Stimulated activated CD8-positive, alpha-beta memory T cell treated with anti-CD3 and anti-CD28 coated beads, Interleukin-15, amount 100 ng/mL, for 24 hours (primary cell): ENCODE measurements around the gene ANKFN1.

Source experiments
- DNase-seq: peaks from one replicate; pipeline ENCODE4 v3.0.0-alpha.2; 2020; ENCODE audit warnings: low read depth

Gene ANKFN1

DNA sequence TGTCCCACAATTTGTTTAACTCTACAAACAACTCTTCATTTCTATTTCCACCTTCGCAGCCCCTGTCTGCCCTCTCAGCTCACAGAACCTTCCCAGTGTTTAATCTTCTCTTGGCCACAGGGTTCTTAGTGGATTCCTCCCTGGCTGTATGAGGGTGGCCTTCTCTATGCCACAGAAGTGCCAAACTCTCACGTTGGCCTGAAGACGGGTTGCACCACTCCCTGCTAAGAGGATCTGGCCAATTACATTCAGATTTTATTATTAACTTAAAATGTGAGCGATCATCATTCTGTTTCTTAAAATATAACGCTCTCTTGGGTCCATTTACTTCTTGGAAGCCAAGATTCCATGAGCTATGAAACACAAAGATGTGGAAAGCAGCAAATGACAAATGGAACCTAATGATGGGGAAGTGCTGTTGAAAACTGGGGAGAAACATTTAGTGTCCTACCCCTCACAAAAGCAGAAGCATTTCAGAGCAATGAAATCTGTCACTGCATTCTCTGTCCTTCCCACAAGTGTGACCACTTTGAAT, 348.9 kb downstream of the ANKFN1 start:
- no peak for DNase-seq

DNA sequence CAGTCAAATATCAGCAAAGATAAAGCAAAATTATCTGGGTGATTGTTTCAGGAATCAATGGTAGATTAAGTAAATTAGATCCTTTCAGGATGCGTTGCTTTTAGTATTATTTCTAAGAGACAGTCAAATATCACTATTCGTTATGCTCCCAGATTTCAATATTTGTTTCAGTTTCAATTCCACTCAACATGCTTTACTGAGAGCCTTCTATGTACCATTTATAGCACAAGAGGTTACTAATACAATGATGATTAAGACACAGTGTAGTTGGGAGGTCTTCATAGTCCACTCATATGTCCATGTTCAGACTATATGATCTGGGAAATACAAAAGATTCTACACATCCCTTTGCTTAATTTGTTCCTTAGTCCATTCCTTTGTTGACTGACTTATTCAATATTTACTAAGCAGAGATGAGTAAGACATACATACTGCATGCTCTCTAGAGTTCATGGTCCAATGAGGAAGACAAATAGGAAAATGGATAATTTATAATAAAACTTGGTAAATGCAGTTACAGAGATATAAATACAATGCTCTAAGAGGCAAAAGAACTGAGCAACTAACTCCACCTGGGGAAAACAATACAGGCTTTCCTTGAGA, 352.0 kb downstream of the ANKFN1 start:
- DNase-seq = no peak

DNA sequence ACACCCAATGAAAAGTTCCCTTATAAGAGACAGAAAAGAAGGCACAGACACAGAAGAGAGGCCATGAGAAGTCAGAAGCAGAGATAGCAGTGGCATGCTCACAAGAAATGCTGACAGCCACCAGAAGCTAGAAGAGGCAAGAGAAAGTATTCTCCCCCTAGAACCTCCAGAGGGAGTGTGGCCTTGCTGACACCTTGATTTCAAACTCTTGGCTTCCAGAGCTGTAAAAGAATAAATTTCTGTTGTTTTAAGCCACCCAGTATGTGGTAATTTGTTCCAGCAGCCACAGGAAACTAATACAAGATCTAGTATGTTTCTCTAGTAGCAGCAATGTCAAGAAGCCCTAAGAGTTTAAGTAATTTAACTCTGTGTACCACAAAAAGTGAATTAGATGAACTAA, 353.1 kb downstream of the ANKFN1 start:
- DNase-seq = no peak

DNA sequence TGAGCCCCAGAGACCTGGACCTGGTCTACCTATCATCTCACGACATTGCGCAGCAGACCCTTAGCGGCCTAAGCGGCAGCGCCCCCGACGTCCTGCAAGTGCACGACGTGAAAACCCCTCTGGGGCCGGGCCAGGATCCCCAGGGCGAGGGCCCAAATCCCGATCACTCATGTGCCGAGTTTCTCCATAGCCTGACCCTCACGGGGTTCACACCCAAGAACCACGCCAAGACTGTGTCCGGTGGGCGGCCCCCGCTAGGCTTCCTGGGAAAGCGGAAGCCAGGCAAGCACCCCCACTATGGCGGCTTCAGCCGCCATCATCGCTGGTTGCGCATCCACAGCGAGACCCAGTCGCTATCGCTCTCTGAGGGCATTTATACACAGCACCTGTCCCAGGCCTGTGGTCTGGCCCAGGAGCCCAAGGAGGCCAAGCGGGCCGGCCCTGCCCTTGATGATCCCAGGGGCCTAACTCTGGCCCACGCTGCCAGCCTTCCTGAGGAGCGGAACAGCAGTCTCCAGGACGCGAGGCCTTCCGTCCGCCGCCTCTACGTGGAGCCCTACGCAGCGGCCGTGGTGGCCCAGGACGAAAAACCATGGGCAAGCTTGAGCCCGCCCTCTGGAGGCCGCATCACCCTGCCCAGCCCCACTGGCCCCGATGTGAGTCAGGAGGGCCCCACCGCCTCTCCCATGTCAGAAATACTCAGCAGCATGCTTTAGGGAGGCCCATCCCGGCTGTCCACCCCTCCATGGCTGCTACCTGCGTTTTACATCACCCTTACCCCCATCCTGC, 357.5 kb downstream of the ANKFN1 start:
- DNase-seq = no peak

DNA sequence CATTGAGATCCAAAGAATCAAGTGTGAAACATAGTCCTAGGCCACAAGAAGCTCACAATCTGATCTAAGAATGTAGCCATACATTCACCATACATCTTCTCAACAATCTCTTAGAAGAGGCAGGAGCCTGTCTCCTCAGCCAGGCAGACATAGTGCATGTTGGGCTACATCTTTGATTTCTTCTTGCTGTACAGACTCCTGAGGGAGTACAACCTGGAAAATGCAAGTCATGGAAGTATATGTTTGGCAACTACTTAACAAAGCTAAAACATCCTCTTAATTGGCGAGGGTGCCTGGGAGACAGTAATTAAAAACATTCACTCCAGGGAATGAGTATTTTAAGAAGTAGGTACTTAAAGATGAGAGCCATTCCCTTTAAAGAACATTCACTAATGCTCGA, 361.0 kb downstream of the ANKFN1 start:
- no peak for DNase-seq

DNA sequence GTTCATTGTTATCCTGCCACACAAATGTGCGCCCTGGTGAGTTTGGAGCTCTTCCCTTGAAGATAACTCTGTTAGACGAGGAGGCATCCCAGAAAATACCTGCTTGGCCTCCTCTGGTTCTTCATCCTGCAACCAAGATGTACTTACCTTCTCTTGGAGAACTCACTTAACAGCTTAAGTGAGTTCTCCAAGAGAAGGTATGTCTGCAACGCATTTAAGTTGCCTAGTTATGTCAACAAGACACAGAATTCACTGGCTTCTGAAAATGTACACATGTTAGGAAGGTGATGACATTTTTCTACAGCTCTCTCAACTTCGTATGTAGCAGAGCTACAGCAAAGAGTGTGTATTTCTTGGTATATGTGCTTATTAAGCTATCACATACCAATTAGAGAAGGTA, 361.6 kb downstream of the ANKFN1 start:
- DNase-seq = no peak

DNA sequence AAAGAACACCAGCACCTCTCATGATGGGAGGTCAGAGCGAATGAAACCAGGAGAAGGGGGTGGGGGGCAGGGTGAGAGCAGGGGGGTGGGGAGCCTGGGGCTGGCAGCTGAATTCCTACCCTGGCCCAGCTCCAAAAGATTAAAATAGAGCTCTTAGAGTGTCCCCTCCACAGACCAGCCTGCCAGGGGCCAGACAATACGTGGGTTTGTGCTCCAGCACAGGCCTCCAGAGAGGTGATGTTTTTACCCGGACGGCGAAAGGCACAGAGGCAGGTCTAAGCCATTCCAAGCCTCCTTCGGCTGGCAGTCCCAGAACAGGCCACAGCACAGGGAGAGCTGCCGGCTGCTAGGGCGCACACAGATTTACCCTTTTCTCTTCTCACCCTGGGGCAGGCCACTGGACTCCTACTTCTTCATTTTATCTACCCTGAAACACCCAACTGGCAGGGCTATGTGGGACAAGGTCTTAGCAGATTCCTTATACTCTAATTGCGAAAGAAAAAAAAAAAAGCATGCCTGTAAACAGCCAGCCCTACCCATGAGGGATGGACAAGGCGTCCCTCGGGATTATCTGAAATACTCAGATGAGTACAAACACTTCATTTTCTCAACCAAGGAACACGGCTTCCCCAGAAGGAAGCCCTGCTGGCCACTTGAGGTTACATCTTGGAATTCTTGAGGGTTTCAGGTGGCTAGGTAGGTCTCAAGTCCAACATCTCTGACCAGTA, 368.3 kb downstream of the ANKFN1 start:
- DNase-seq = no peak

DNA sequence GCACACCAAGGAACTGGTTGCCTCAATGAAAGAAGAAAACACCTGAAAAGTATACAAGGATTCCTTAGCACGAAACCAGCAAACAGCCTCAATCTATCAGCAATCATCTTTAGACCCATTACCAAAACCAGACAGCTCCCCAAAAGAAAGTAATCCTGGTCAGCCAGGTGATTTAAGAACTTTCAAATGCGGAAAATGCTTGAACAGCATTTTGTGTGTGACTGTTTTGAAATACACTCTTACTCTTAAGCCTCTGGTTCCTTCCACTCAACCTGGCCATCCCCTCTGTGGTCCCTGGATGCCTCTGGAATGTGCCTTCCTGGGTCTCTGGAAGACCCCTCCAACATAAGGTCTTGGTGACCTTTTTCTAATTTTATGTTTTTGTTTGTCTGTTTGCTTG, 369.8 kb downstream of the ANKFN1 start:
- no peak for DNase-seq

DNA sequence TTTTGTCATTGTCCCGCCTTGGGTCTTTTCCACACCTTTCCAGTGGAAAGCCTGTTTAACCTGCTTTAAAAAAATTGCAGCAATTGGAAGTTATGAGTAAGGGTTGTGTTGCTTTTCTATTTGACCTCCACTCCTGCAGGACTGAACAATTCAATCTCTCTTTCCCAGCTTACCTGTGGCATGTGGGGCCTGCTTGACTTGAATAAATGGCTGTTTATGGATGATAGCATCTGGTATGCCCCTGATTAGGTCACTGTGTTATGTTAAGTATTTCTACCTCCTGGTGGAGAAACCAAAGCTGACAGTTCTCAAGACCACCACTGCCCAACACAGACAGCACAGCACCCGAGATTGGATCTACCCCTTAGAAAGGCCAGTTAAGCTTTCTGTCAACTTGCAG, 375.4 kb downstream of the ANKFN1 start:
- no peak for DNase-seq

DNA sequence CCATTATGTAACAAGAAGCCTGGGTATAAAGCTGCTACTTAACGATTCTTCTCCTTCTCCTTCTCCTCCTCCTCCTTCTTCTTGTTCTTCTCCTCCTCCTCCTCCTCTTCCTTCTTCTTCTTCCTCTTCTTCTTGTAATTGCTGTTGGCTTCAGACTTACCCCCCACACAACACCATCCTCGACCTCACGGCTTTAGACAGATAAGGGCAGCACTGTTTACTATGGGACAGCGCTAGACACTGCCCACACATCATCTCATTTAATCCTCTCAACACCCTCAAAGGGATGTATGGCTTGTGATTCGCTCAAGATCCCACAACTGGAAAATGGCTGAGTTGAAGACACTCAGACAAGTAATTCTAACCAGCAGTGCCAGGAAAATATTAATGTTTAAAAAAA, 379.7 kb downstream of the ANKFN1 start:
- no peak for DNase-seq

DNA sequence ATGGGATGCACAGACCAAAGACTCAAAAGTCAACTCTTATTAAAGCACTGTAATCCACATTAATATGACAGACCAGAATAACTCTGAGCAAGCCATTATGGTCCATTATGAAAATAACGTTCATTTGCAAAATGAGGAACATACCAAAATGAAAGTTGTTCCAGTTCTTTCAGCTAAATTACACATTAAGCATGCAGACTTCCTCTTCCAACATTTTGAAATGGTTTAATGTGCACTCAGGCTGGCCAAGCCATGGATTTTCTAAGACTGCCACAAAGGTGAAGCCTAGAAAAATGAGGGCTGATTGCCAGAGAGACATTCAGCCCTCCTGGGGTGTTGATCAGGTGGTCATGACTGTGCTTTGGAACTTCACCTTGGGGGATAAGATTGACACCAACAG, 383.5 kb downstream of the ANKFN1 start:
- DNase-seq = no peak

DNA sequence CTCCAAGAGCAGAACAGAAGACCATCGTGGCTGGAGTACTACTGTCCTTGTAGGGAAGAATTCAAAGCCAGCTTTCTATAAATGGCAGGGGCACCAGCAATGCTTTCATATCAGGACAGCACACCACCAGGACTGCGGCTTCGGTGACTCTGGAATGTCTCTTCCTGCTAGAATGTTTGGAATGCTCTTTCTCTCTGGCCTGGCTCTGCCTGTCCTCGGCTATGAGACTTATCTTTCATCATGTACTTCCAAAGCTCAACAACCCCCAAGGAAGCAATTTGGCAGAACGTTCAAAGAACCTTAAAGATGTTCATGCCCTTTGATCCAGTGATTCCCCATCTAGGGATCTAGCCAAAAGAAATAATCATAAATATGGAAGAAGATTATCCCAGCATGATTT, 387.6 kb downstream of the ANKFN1 start:
- no peak for DNase-seq

DNA sequence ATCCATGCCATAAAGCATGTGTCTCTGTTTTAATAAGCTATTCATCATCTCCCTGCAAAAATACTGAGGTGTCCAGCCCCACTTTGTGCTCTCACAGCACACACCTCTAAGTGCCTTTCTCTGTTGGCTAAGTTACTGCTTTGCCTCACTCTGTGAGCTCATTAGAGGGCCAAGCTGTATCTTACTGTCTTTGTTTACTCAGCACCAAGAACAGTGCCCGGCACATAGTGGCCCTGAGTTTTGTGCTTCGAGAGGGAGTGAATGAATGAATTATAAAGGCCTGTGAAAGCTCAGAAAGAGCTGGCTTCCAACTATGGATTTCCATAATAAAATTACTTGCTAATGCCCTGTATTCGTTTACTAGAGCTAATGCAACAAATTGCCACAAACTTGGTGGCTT, 390.0 kb downstream of the ANKFN1 start:
- no peak for DNase-seq

DNA sequence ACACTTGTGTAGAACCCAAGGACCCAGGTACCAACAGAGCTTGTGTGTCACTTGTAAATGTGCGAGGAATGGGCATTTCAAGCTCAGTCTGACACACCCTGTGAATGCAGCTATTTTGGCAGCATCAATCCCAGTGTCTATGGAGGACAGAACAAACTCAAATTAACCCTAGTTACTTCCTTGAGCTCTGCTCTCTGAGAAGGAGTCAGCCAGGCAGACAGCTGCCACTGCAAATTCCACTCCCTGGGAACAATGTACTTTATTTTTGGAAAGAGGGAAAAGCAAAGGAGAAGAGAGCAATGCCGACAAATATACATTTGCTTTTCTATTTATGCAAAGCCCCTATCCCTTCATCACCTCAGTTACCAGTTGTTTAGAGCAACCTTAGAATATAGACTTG, 391.8 kb downstream of the ANKFN1 start:
- DNase-seq = no peak

DNA sequence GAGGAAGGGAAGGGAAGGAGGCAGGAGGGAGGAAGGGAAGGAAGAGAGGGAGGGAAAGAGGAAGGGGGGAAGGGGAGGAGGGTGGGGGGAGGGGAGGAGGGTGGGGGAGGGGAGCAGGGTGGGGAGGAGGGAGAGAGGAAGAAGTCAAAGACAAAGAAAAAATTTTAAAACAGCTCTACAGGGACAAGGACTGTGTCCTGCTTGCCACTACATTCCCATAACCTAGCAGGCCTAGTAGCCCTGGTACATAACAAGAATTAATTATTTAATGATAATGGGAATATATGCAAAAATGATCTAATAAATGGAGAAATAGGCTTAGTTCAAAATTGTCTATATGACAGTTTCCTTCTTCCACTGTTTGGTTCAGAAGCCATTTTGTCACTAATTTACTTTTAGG, 392.7 kb downstream of the ANKFN1 start:
- DNase-seq = no peak

DNA sequence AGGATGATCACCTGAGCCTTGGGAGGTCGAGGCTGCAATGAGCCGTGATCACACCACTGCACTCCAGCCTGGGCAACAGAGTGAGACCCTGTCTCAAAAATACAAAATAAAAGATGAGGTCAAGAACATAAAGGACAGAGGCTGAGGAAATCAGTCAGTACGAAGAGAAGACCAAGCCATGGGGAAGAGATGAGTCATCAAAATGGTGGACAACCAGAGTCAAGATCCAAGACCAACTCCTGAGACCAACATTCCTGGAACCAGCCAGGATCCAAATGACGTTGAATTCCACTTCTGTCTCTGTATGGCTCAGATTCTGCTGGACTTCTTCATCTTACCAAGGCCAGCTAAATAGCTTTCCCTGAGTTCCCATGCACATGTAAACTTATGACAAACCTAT, 395.4 kb downstream of the ANKFN1 start:
- DNase-seq = no peak

DNA sequence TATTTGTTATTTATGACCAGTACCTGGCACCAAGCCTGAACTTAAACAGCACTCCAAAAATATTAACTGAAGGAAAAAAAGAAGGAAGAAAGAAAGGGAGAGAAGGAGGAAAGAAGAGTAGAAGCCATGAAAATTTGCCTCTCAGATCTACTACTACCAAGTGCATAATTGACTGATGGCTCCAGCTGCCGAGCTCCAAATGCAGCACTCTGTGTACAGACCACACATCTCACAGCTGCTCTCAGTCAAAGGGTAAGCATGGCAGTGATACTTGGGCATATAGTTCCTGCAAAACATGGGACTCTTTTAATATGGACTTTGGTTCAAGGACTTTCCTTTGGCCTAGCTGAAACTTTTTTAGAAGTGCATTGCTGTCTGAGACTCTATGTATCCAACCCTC, 396.2 kb downstream of the ANKFN1 start:
- no peak for DNase-seq

DNA sequence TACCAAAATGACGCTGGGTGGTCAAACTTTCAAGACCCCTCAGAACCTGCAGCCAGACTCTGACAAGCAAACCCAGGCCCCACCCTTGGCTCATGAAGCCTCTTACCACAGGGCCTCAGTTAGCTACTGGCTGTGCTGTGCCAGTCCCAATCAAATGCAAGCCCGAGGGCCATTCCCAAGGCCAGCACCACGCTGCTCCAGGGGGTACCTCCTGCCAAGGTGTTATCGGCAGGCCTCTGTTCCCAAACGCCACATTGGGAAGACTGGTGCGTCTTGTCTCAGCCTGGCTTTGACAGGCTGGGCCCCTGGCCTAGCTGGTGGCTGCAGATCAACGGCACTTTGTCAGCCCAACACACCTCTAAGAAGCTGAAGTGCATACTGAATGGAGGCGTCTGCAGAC, 404.4 kb downstream of the ANKFN1 start:
- no peak for DNase-seq

DNA sequence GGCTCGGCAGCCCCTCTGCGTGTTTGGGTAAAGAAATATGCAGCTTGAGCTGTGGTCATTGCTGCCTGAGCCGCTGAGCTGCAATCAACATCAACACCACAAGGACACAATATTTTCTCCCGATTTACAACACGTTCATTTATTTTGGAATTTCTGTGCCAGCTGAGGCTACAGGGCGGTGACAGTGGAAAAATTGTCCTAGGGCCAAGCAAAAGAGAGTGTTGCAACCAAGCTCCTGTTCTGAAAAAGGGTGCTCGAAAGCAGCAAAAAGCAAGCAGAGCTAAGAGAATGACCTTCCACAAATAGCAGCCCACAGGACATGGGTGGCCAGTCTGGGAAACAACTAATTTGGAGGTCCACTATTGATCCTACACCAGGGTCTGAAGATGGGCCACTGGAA, 404.8 kb downstream of the ANKFN1 start:
- DNase-seq = no peak
